Vagina (tissue), 2 donors: ENCODE measurements around the gene UPF1. TPM values are rescaled to one million over a fixed set of nuclear protein-coding genes. Genes with fewer than 3 reads are reported as not detected.
"Not testable (repeated sequence)": the region's sequence is repeated elsewhere in the genome, so short reads cannot be mapped to it uniquely, and the experiment has no call there.

ENCODE experiments used
- DNase-seq, 2 donors: peaks; one replicate each; pipeline ENCODE4 v3.0.0-alpha.2; 2017; ENCODE audit errors: extremely low spot score in 2 of 2
- H3K27ac ChIP-seq: fragments of 200-600 bp; sonication (generic); one replicate; pipeline ENCODE4 v1.5.1; 2019
- H3K27me3 ChIP-seq: fragments of 200-600 bp; sonication (generic); one replicate; pipeline ENCODE4 v1.5.1; 2019
- H3K36me3 ChIP-seq, 2 donors: fragments of 200-600 bp; sonication (generic); one replicate each; pipeline ENCODE4 v1.5.1; 2017 to 2019
- H3K4me1 ChIP-seq: fragments of 200-600 bp; sonication (generic); one replicate; pipeline ENCODE4 v1.5.1; 2019
- H3K4me3 ChIP-seq, 2 donors: fragments of 200-600 bp; sonication (generic); 1 replicate in 1 of 2; 2 replicates in 1 of 2; pipeline ENCODE4 v1.5.1; 2016 to 2019
- H3K9me3 ChIP-seq: fragments of 200-600 bp; sonication (generic); one replicate; pipeline ENCODE4 v1.5.1; 2019
- CTCF ChIP-seq, 3 experiments: fragments of 450-650 bp in 2 of 3; fragments of 200-600 bp in 1 of 3; sonication (generic) in 1 of 3; IDR thresholded peaks; one replicate each; pipeline ENCODE4 v1.5.1; 2017 to 2019; ENCODE audit warnings: antibody characterized with exemption in 3 of 3, mild to moderate bottlenecking in 2 of 3, moderate library complexity in 2 of 3
- POLR2A ChIP-seq, 2 donors: fragments of 450-650 bp; IDR thresholded peaks; one replicate each; pipeline ENCODE4 v1.6.1; 2017; ENCODE audit warnings: antibody characterized with exemption in 2 of 2, mild to moderate bottlenecking in 2 of 2, moderate library complexity in 2 of 2
- POLR2AphosphoS5 ChIP-seq, 2 donors: sonication (generic); formaldehyde crosslinking; IDR thresholded peaks; one replicate each; pipeline ENCODE4 v1.9.0; 2017; ENCODE audit warnings: antibody characterized with exemption in 2 of 2, mild to moderate bottlenecking in 2 of 2, low read depth in 1 of 2; ENCODE audit not compliant: insufficient read depth in 1 of 2
- intact Hi-C: fragments of 100-400 bp; cut with DNase I; formaldehyde crosslinking; loops from one replicate; pipeline ENCODE4 v1.15.1; 2023
- total RNA-seq: library from RNA; depleted of rRNA; stranded (reverse); fragments of >200 nt; gene quantifications from one replicate; pipeline ENCODE4 v1.2.3, GENCODE V29; 2016

The UPF1 gene
- total RNA-seq, 1 donor from 2014 or later, result 77.8 TPM

- Histone ChIP-seq H3K27ac (no peak overlapping the region), H3K36me3 (no peaks in the 10 kb centered on the region), H3K9me3 (no peaks in the 10 kb centered on the region), H3K27me3 (no peaks in the 10 kb centered on the region), H3K4me3 (no peak overlapping the region), H3K4me1 (peaks cover 18% of the 10 kb centered on the region)
- TF ChIP-seq POLR2A (IDR thresholded peaks at IDR 0.05) (no peak), POLR2AphosphoS5 (IDR thresholded peaks at IDR 0.05; ENCODE audit: insufficient read depth in 1 of 2, low read depth in 1 of 2) (no peak), CTCF (IDR thresholded peaks at IDR 0.05) (no peak)
- no peak for DNase-seq
- intact Hi-C loops, result no loop called here
Measured at GRCh38 chr19:18804643-18805042, 27.1 kb upstream of the UPF1 start.

- peak overlapping the region; percentile 90 for H3K27ac ChIP-seq
- intact Hi-C loops, result no loop called here
- H3K36me3 ChIP-seq, result no peaks in the 10 kb centered on the region
- peaks cover 25% of the 10 kb centered on the region for H3K4me1 ChIP-seq
- peak in 1 of 2 donors; percentile 94 for DNase-seq
- no peaks in the 10 kb centered on the region for H3K9me3 ChIP-seq
- no peaks in the 10 kb centered on the region for H3K27me3 ChIP-seq
- TF ChIP-seq CTCF (IDR thresholded peaks at IDR 0.05), result no peak
- TF ChIP-seq POLR2AphosphoS5 (IDR thresholded peaks at IDR 0.05; ENCODE audit: insufficient read depth in 1 of 2, low read depth in 1 of 2), result peak in 1 of 2 donors; percentile 79
- H3K4me3 ChIP-seq, result no peak overlapping the region
Measured at GRCh38 chr19:18807861-18808331, 23.9 kb upstream of the UPF1 start.

- Histone ChIP-seq H3K27me3 (no peaks in the 10 kb centered on the region), H3K27ac (peak overlapping the region; percentile 90), H3K9me3 (no peaks in the 10 kb centered on the region), H3K36me3 (no peaks in the 10 kb centered on the region), H3K4me1 (peaks cover 25% of the 10 kb centered on the region), H3K4me3 (no peak overlapping the region)
- intact Hi-C loops, result no loop called here
- peak in 1 of 2 donors; percentile 96 for DNase-seq
- TF ChIP-seq POLR2AphosphoS5 (IDR thresholded peaks at IDR 0.05; ENCODE audit: insufficient read depth in 1 of 2, low read depth in 1 of 2) (peak; percentile 73 to 94), CTCF (IDR thresholded peaks at IDR 0.05) (no peak), POLR2A (IDR thresholded peaks at IDR 0.05) (no peak)
Measured at GRCh38 chr19:18809149-18809868, 22.4 kb upstream of the UPF1 start.

- intact Hi-C loops, H3K36me3 ChIP-seq, H3K27ac ChIP-seq, H3K27me3 ChIP-seq, H3K4me3 ChIP-seq, DNase-seq, H3K9me3 ChIP-seq: not testable (repeated sequence)
- peaks cover 25% of the 10 kb centered on the region for H3K4me1 ChIP-seq
Measured at GRCh38 chr19:18811638-18812037, 20.1 kb upstream of the UPF1 start.

- no peaks in the 10 kb centered on the region for H3K27me3 ChIP-seq
- H3K36me3 ChIP-seq, result no peaks in the 10 kb centered on the region
- no peak overlapping the region for H3K27ac ChIP-seq
- intact Hi-C loops, result no loop called here
- no peak for DNase-seq
- TF ChIP-seq CTCF (IDR thresholded peaks at IDR 0.05) (no peak), POLR2A (IDR thresholded peaks at IDR 0.05) (no peak), POLR2AphosphoS5 (IDR thresholded peaks at IDR 0.05; ENCODE audit: insufficient read depth in 1 of 2, low read depth in 1 of 2) (no peak)
- no peaks in the 10 kb centered on the region for H3K9me3 ChIP-seq
- H3K4me1 ChIP-seq, result peaks cover 13% of the 10 kb centered on the region
- H3K4me3 ChIP-seq, result no peak overlapping the region
Measured at GRCh38 chr19:18814063-18814462, 17.7 kb upstream of the UPF1 start.
